NT2/D1 (cell line): ENCODE results near the gene CAMTA2.

Source experiments
- SUZ12 ChIP-seq: IDR thresholded peaks from 2 replicates; pipeline ENCODE4 v1.6.1; 2011; ENCODE audit not compliant: insufficient read length, insufficient read depth; ENCODE audit errors: extremely low read depth
- YY1 ChIP-seq: IDR thresholded peaks from 2 replicates; pipeline ENCODE4 v1.6.1; 2011; ENCODE audit not compliant: insufficient read length, insufficient read depth
- ZNF274 ChIP-seq: IDR thresholded peaks from 2 replicates; pipeline ENCODE4 v1.6.1; 2011; ENCODE audit warnings: mild to moderate bottlenecking, low read depth, low read length

DNA sequence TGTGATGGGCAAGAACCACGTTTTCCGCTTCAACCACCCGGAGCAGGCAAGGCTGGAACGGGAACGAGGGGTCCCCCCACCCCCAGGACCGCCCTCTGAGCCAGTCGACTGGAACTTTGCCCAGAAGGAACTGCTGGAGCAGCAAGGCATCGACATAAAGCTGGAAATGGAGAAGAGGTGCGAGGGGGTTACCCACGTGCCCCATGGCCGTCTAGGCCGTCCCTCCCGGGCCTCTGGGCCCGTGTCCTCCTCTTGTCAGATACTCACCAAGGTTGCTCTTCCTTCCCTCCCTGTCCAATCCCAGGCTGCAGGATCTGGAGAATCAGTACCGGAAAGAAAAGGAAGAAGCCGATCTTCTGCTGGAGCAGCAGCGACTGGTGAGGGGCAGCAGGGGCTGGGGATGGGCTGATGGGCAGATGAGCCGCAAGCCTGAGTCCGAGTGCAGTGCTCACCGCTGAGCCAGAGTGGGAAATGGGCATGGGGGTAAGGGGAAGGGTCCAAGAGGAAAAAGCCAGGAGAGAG is 33.1 kb upstream of the CAMTA2 start:
- TF ChIP-seq YY1: no peak
- no peak for TF ChIP-seq SUZ12
- no peak for TF ChIP-seq ZNF274
